Natural killer cell (primary cell): ENCODE measurements around the gene PSMD13. TPM values are rescaled to one million over a fixed set of nuclear protein-coding genes. Genes with fewer than 3 reads are reported as not detected.

ENCODE experiments used
- ATAC-seq, 3 donors: fragments of 150-1000 bp in 2 of 3; fragments of 200-7000 bp in 1 of 3; cut with Tn5 transposase; 1 replicate in 1 of 3; 2 replicates in 2 of 3; pipeline ENCODE4 v1.10.0; 2021; ENCODE audit warnings: mild to moderate bottlenecking in 2 of 3, moderate library complexity in 2 of 3
- DNase-seq, 2 donors: peaks; one replicate each; pipeline versions ENCODE4 v3.0.0 to v3.0.0-alpha.2; 2013 to 2021; ENCODE audit warnings: mixed read lengths in 1 of 2
- H3K27ac ChIP-seq: one replicate; pipeline ENCODE4 v1.5.1; 2013; ENCODE audit warnings: mild to moderate bottlenecking, low read length
- H3K27me3 ChIP-seq: one replicate; pipeline ENCODE4 v1.6.1; 2013; ENCODE audit warnings: low read length; ENCODE audit not compliant: control insufficient read depth, insufficient read depth
- H3K36me3 ChIP-seq: one replicate; pipeline ENCODE4 v1.6.1; 2013; ENCODE audit warnings: low read length; ENCODE audit not compliant: control insufficient read depth, insufficient read depth
- H3K4me1 ChIP-seq: one replicate; pipeline ENCODE4 v1.6.1; 2013; ENCODE audit warnings: low read length; ENCODE audit not compliant: control insufficient read depth, insufficient read depth
- H3K4me3 ChIP-seq: one replicate; pipeline ENCODE4 v1.5.1; 2013; ENCODE audit warnings: low read length
- H3K9me3 ChIP-seq: one replicate; pipeline ENCODE4 v1.6.1; 2013; ENCODE audit warnings: low read length; ENCODE audit not compliant: control insufficient read depth, insufficient read depth
- H3K27ac Mint-ChIP-seq, 2 donors: one replicate each; pipeline ENCODE4 v1.8.0; 2022; ENCODE audit warnings: mild to moderate bottlenecking in 2 of 2, mixed read lengths in 2 of 2, moderate library complexity in 1 of 2
- H3K27me3 Mint-ChIP-seq, 2 donors: one replicate each; pipeline ENCODE4 v1.8.0; 2022; ENCODE audit warnings: low read depth in 2 of 2, mixed read lengths in 2 of 2
- H3K36me3 Mint-ChIP-seq: one replicate; pipeline ENCODE4 v1.8.0; 2022; ENCODE audit warnings: mixed read lengths
- H3K4me1 Mint-ChIP-seq, 2 donors: one replicate each; pipeline ENCODE4 v1.8.0; 2022; ENCODE audit warnings: mixed read lengths in 2 of 2
- H3K4me3 Mint-ChIP-seq: one replicate; pipeline ENCODE4 v1.8.0; 2022; ENCODE audit warnings: mild to moderate bottlenecking, moderate library complexity, mixed read lengths
- H3K9me3 Mint-ChIP-seq, 2 donors: one replicate each; pipeline ENCODE4 v1.8.0; 2022; ENCODE audit warnings: mixed read lengths in 2 of 2
- WGBS: methylation state at CpG from one replicate; pipeline ENCODE4 v1.1.7; 2013; ENCODE audit warnings: missing lambda C conversion rate; ENCODE audit not compliant: insufficient coverage; 5-methylcytosine and 5-hydroxymethylcytosine counted together
- intact Hi-C: fragments of 100-400 bp; cut with micrococcal nuclease; formaldehyde crosslinking; loops from one replicate; pipeline ENCODE4 v1.14.2; 2022
- total RNA-seq, 4 donors: library from RNA; stranded (reverse); fragments of 120-200 nt in 1 of 4; gene quantifications; one replicate each; pipeline versions ENCODE4 v1.2.3 to v1.2.4, GENCODE V29; 2013 to 2022
- TF ChIP-seq, protein P1 (sequence below): fragments of 200-600 bp; IDR thresholded peaks from one replicate; pipeline ENCODE4 v1.8.0; 2022; ENCODE audit warnings: antibody characterized with exemption

Gene PSMD13
- total RNA-seq, 3 donors from 2014 or later (not counting 1 experiment from before 2014, with no cell fraction given): 94.6 to 111 (median 104) TPM

DNA sequence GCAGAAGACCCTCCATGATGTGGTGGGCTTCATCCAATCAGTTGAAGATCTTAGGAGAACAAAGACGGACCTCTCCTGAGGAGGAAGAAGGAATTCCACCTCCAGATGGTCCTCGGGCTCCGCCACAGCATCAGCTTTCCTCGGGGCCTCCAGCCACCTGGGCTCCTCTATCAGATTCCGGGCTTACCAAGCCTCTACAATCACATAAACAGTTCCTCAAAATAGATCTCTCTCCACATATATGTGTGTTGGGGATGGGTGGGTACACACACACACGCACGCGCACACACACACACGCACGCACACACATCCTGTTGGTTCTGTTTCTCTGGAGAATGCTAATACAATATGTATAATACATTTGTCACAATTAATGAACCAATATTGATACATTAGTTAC, 22.6 kb downstream of the PSMD13 start:
- Histone ChIP-seq H3K27me3 (no peaks in the 10 kb centered on the region), H3K36me3 (no peaks in the 10 kb centered on the region), H3K4me1 (peaks cover 12% of the 10 kb centered on the region), H3K27ac (no peak overlapping the region), H3K4me3 (no peak overlapping the region), H3K9me3 (no peaks in the 10 kb centered on the region)
- 67% methylated on average over 1 of the region's 10 CpGs for WGBS
- DNase-seq: peak in 1 of 2 donors; percentile 10
- Mint-ChIP-seq H3K27ac (no peak overlapping the region), H3K36me3 (no peaks in the 10 kb centered on the region), H3K4me3 (no peak overlapping the region), H3K9me3 (no peaks in the 10 kb centered on the region), H3K4me1 (no peaks in the 10 kb centered on the region), H3K27me3 (peaks cover 0 to 3% of the 10 kb centered on the region in 2 donors)
- TF ChIP-seq, protein P1, sequence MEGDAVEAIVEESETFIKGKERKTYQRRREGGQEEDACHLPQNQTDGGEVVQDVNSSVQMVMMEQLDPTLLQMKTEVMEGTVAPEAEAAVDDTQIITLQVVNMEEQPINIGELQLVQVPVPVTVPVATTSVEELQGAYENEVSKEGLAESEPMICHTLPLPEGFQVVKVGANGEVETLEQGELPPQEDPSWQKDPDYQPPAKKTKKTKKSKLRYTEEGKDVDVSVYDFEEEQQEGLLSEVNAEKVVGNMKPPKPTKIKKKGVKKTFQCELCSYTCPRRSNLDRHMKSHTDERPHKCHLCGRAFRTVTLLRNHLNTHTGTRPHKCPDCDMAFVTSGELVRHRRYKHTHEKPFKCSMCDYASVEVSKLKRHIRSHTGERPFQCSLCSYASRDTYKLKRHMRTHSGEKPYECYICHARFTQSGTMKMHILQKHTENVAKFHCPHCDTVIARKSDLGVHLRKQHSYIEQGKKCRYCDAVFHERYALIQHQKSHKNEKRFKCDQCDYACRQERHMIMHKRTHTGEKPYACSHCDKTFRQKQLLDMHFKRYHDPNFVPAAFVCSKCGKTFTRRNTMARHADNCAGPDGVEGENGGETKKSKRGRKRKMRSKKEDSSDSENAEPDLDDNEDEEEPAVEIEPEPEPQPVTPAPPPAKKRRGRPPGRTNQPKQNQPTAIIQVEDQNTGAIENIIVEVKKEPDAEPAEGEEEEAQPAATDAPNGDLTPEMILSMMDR: no peak
- intact Hi-C loops: no loop called here
- no peak for ATAC-seq

- no peak overlapping the region for H3K27ac Mint-ChIP-seq
- intact Hi-C loops: no loop called here
- Histone ChIP-seq H3K9me3 (no peaks in the 10 kb centered on the region), H3K36me3 (no peaks in the 10 kb centered on the region), H3K27me3 (no peaks in the 10 kb centered on the region), H3K4me3 (no peak overlapping the region), H3K27ac (no peak overlapping the region), H3K4me1 (peaks cover 12% of the 10 kb centered on the region)
- H3K27me3 Mint-ChIP-seq: peaks cover 0 to 3% of the 10 kb centered on the region in 2 donors
- H3K4me3 Mint-ChIP-seq: no peak overlapping the region
- H3K4me1 Mint-ChIP-seq: peaks cover 0 to under 1% of the 10 kb centered on the region in 2 donors
- no peaks in the 10 kb centered on the region for H3K9me3 Mint-ChIP-seq
- no peak for ATAC-seq
- H3K36me3 Mint-ChIP-seq: no peaks in the 10 kb centered on the region
- 94% methylated on average over 4 of the region's 4 CpGs for WGBS
- no peak for DNase-seq
- TF ChIP-seq, protein P1: no peak
Observed at GRCh38 chr11:261624-262023, 24.8 kb downstream of the PSMD13 start.

DNA sequence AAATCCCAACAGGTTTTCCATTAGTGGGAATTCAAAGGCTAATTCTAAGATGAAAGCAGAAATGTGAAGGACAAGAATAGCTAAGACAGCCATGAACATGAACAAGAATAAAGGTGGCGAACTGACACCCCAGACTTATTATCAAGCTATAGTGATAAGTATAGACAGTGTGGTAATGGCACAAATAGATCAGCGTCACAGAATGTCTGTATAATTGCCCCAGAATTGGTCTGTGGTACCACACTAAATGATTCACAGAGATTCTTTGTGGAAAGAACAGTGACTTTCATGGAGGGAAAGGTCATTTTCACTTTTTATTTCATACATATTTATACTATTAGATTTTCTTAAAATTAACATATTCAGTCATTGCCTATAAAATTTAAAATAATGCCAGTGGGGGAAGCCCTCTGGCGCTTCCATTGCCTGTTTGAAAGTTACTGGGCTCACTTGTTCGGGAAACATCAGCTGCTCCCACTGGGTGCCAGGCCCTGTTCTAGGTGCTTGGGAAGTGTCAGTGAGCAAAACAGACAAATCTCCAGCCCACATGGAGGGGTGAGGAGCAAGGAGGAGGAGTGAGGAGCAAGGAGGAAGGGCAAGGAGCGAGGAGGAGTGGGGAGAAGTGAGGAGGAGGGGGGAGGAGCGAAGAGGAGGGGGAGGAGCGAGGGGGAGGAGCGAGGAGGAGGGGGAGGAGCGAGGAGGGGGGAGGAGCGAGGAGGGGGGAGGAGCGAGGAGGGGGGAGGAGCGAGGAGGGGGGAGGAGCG, 30.1 kb downstream of the PSMD13 start:
- intact Hi-C loops: loop anchor here (5.0 kb wide), 1 partner anchor 150 kb away; no protein-coding TSS in a partner anchor

More for the DNA sequence above, 30.1 kb downstream of the PSMD13 start:
- Histone ChIP-seq H3K4me1 (peaks cover 39% of the 10 kb centered on the region), H3K27ac (peak overlapping the region; percentile 34), H3K9me3 (no peaks in the 10 kb centered on the region), H3K27me3 (no peaks in the 10 kb centered on the region), H3K4me3 (no peak overlapping the region), H3K36me3 (no peaks in the 10 kb centered on the region)
- ATAC-seq (peak; percentile 11 to 30 (median 28)), DNase-seq (peak in 1 of 2 donors; percentile 67)
- Mint-ChIP-seq H3K4me1 (peaks cover 20 to 40% of the 10 kb centered on the region in 2 donors), H3K27ac (peak overlapping the region; percentile 89 to 96), H3K4me3 (peak overlapping the region; percentile 65), H3K9me3 (no peaks in the 10 kb centered on the region), H3K36me3 (no peaks in the 10 kb centered on the region), H3K27me3 (no peaks in the 10 kb centered on the region)
- TF ChIP-seq, protein P1: no peak
- 75% methylated on average over 4 of the region's 13 CpGs for WGBS
